ENCODE results near the gene SLC11A2. TPM values are rescaled to one million over a fixed set of nuclear protein-coding genes. Genes with fewer than 3 reads are reported as not detected.
"Not testable (repeated sequence)": the region's sequence is repeated elsewhere in the genome, so short reads cannot be mapped to it uniquely, and the experiment has no call there.

Gene SLC11A2
- total and polyA plus RNA-seq, 8 donors = 5.0 to 348 (median 59.7) TPM

DNA sequence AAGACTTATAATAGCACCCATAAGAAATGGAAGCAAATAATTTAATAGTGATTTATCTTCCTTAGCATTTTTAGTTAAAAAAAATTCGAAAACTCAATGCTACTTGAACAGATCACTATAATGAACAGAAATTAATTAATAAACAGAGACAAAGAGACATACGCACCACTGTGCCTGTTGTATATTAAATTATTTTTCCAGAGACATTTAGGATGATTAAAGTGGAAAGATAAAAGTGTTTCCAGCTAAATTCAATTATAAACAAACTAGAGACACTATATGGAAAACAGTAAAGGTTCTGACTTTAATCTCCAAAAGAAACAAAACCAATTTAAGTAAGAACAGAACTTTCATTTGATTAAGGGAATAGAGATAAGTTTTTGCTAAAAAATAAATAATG lies 70.5 kb downstream of the SLC11A2 start:
- peaks cover 0 to 9% (median 0%) of the 10 kb centered on the region in 4 donors for H3K4me1 ChIP-seq
- H3K4me3 ChIP-seq = no peak overlapping the region
- 55 to 87% (median 67%) methylated on average over 2 of the region's 2 CpGs for WGBS, 5 donors
- no peak for DNase-seq
- H3K27me3 ChIP-seq = no peaks in the 10 kb centered on the region
- intact Hi-C loops (cut with DNase I; ENCODE audit: low total_unique reads) = no loop called here
- no peaks in the 10 kb centered on the region for H3K9me3 ChIP-seq
- H3K27ac ChIP-seq = no peak overlapping the region
- peaks cover 0 to 6% (median 0%) of the 10 kb centered on the region in 4 donors for H3K36me3 ChIP-seq
- TF ChIP-seq POLR2AphosphoS5 (IDR thresholded peaks at IDR 0.05) = no peak
- TF ChIP-seq EP300 (IDR thresholded peaks at IDR 0.05) = no peak
- TF ChIP-seq, protein P1, sequence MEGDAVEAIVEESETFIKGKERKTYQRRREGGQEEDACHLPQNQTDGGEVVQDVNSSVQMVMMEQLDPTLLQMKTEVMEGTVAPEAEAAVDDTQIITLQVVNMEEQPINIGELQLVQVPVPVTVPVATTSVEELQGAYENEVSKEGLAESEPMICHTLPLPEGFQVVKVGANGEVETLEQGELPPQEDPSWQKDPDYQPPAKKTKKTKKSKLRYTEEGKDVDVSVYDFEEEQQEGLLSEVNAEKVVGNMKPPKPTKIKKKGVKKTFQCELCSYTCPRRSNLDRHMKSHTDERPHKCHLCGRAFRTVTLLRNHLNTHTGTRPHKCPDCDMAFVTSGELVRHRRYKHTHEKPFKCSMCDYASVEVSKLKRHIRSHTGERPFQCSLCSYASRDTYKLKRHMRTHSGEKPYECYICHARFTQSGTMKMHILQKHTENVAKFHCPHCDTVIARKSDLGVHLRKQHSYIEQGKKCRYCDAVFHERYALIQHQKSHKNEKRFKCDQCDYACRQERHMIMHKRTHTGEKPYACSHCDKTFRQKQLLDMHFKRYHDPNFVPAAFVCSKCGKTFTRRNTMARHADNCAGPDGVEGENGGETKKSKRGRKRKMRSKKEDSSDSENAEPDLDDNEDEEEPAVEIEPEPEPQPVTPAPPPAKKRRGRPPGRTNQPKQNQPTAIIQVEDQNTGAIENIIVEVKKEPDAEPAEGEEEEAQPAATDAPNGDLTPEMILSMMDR (IDR thresholded peaks at IDR 0.05) = no peak
- TF ChIP-seq POLR2A (IDR thresholded peaks at IDR 0.05) = no peak

DNA sequence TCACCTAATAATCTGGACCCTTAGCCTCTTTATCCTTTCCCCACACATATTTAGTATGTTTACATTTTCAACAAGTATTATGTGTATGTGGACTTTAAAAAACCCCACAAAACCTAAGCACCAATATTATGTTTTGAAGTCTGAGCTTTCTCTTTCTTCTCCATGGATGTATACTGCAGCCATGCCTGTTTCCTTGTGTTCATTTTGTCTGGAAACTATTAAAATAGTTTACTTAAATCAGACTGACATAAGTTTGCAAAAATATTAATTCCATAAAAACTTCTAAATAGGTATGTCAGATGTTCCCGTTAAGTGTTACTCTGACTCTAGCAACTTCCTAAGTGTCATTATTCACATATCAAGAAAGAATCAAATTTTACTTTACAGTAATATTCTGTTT lies 70.9 kb downstream of the SLC11A2 start:
- intact Hi-C loops (cut with DNase I; ENCODE audit: low total_unique reads) = no loop called here
- TF ChIP-seq EP300 (IDR thresholded peaks at IDR 0.05) = no peak
- no peak for TF ChIP-seq POLR2A (IDR thresholded peaks at IDR 0.05)
- TF ChIP-seq, protein P1 (IDR thresholded peaks at IDR 0.05) = no peak
- TF ChIP-seq POLR2AphosphoS5 (IDR thresholded peaks at IDR 0.05) = no peak

DNA sequence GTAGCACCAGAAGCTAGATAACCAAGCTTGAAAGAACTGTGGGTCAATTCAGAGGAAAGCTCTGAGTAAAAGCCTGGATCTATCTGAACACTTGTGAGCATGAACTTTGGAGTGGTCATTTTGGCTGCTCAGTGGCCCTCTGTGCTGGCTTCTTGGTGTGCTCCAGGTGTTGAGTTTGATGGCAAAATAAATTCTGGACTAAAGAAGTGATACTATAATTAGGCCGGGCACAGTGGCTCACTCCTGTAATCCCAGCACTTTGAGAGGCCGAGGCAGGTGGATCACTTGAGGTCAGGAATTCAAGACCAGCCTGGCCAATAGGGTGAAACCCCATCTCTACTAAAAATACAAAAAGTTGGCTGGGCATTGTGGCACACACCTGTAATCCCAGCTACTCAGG lies 71.4 kb downstream of the SLC11A2 start:
- H3K27me3 ChIP-seq; H3K4me1 ChIP-seq; H3K27ac ChIP-seq; H3K4me3 ChIP-seq; intact Hi-C loops (cut with DNase I; ENCODE audit: low total_unique reads); H3K36me3 ChIP-seq; DNase-seq; H3K9me3 ChIP-seq: not testable (repeated sequence)
- WGBS, 5 donors = 91 to 100% (median 95%) methylated on average over 2 of the region's 2 CpGs

More for the DNA sequence above, 70.9 kb downstream of the SLC11A2 start:
- WGBS, 5 donors = 78 to 96% (median 85%) methylated on average over 1 of the region's 1 CpG
- Histone ChIP-seq H3K27ac (no peak overlapping the region), H3K4me1 (peaks cover 0 to 6% (median 0%) of the 10 kb centered on the region in 4 donors), H3K36me3 (peaks cover 0 to 6% (median 0%) of the 10 kb centered on the region in 4 donors), H3K4me3 (no peak overlapping the region), H3K9me3 (no peaks in the 10 kb centered on the region), H3K27me3 (no peaks in the 10 kb centered on the region)
- DNase-seq = no peak

DNA sequence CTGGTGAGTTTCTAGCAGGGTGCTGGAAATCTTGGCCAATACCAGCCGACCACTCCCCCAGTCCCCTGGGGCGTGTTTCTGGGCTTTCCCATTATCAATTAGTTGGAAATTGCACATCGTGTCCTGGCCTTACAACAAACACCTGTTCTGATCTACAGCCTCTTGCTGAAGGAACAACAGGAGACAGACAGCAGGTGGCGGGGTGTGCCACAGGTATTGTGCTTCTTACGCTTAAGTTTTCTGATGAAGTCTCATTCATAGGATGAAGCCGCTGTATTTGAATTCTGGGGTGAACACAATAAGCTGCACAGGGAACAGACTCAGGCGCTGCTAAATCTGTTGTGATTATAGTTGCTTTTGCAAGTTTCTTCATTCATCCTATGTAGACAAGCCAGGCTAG lies 73.1 kb downstream of the SLC11A2 start:
- no peaks in the 10 kb centered on the region for H3K27me3 ChIP-seq
- H3K4me1 ChIP-seq = no peaks in the 10 kb centered on the region
- peaks cover 0 to 6% (median 0%) of the 10 kb centered on the region in 4 donors for H3K36me3 ChIP-seq
- intact Hi-C loops (cut with DNase I; ENCODE audit: low total_unique reads) = no loop called here
- 68 to 83% (median 77%) methylated on average over 7 of the region's 7 CpGs for WGBS, 5 donors
- no peak for DNase-seq
- no peak overlapping the region for H3K27ac ChIP-seq
- H3K9me3 ChIP-seq = no peaks in the 10 kb centered on the region
- H3K4me3 ChIP-seq = no peak overlapping the region
- no peak for TF ChIP-seq POLR2AphosphoS5 (IDR thresholded peaks at IDR 0.05)
- no peak for TF ChIP-seq EP300 (IDR thresholded peaks at IDR 0.05)
- TF ChIP-seq, protein P1 (IDR thresholded peaks at IDR 0.05) = no peak
- TF ChIP-seq POLR2A (IDR thresholded peaks at IDR 0.05) = no peak

DNA sequence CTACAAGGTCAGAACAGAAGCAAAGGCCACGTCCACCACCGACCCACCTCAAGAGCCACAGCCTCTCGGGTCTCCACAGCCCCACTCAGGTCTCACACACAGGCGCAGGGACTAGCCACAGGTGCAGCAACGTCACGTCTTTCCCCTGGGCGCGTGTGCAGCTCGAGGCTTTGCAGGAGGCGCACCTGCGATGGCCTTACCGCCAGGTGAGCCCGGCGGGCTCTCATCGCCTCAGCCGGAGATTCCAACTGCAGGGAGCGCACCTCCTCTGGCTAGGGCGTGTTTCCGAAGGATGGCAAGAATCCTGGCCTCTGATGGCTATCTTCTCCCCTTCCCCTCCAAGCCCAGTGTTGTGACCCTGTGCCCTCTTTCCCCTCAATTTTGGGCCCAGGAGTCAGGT lies 73.7 kb downstream of the SLC11A2 start, which contains the start of gene HIGD1C:
TSS of gene HIGD1C (plus strand) at position 35 of the 400 bp plus-strand sequence. CDS start 1,455 bp downstream, outside the sequence.
- 92 to 96% (median 95%) methylated on average over 16 to 19 of the region's 19 CpGs for WGBS, 5 donors
- no peaks in the 10 kb centered on the region for H3K9me3 ChIP-seq
- peaks cover 0 to 6% (median 0%) of the 10 kb centered on the region in 4 donors for H3K36me3 ChIP-seq
- H3K27me3 ChIP-seq = no peaks in the 10 kb centered on the region
- H3K4me1 ChIP-seq = no peaks in the 10 kb centered on the region
- H3K4me3 ChIP-seq = no peak within 1 kb of the TSS
- intact Hi-C loops (cut with DNase I; ENCODE audit: low total_unique reads) = no loop called here
- no peak for DNase-seq
- no peak within 1 kb of the TSS for H3K27ac ChIP-seq
- no peak for TF ChIP-seq POLR2A (IDR thresholded peaks at IDR 0.05)
- TF ChIP-seq, protein P1 (IDR thresholded peaks at IDR 0.05) = no peak
- TF ChIP-seq EP300 (IDR thresholded peaks at IDR 0.05) = no peak
- no peak for TF ChIP-seq POLR2AphosphoS5 (IDR thresholded peaks at IDR 0.05)
